ENCODE results near the gene AUTS2.

Gene AUTS2

GRCh38 chr7:70047384-70047783 lies 449.1 kb downstream of the AUTS2 start:
- DNase-seq (ENCODE audit: low read depth, low spot score), result no peak
- Histone ChIP-seq H3K27ac (ENCODE audit: low read length) (no peak overlapping the region), H3K9me3 (ENCODE audit: control insufficient read depth, insufficient read depth, low read length) (no peaks in the 10 kb centered on the region), H3K27me3 (ENCODE audit: control insufficient read depth, insufficient read depth, low read length) (no peaks in the 10 kb centered on the region), H3K4me3 (ENCODE audit: low read length) (no peak overlapping the region), H3K4me1 (ENCODE audit: control insufficient read depth, insufficient read depth, low read length) (peaks cover 2% of the 10 kb centered on the region; the same call in 1 of the 2 replicates), H3K36me3 (ENCODE audit: control insufficient read depth, insufficient read depth, low read length) (no peaks in the 10 kb centered on the region)
- no CpG with 5 or more reads among the region's 1 CpG for WGBS (ENCODE audit: insufficient coverage, insufficient read length)

DNA sequence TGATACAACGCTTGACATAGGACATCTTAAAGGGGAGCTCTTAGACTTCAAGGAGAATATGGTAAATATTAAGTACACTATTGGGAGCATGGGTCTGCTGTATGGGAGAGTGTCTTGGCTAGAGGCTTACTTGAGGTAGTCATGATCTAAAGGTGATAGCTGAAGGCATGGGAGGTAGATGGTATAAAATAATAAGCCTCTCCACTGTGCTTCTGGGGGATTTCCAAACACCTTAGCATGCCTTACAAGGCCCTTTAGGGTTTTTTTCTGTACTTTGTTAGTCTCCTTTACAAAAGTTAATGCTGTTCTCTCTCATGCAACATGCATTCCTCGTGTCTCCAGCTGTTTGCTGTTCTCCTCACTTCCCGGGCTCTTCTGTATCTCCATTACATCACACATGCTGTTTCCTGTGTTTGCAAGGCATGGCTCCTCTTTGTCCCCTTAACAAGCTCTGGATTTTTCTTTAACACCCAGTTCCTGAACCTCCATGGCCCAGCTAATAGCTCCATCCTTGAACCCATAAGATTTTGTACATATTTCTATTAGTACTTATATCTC lies 449.7 kb downstream of the AUTS2 start:
- no CpG with 5 or more reads among the region's 3 CpGs for WGBS (ENCODE audit: insufficient coverage, insufficient read length)
- no peaks in the 10 kb centered on the region for H3K9me3 ChIP-seq (ENCODE audit: control insufficient read depth, insufficient read depth, low read length)
- H3K36me3 ChIP-seq (ENCODE audit: control insufficient read depth, insufficient read depth, low read length), result no peaks in the 10 kb centered on the region
- H3K4me1 ChIP-seq (ENCODE audit: control insufficient read depth, insufficient read depth, low read length), result peaks cover 2% of the 10 kb centered on the region; the same call in 1 of the 2 replicates
- peak; percentile 29 for DNase-seq (ENCODE audit: low read depth, low spot score)
- H3K27ac ChIP-seq (ENCODE audit: low read length), result no peak overlapping the region
- H3K4me3 ChIP-seq (ENCODE audit: low read length), result no peak overlapping the region
- no peaks in the 10 kb centered on the region for H3K27me3 ChIP-seq (ENCODE audit: control insufficient read depth, insufficient read depth, low read length)

DNA sequence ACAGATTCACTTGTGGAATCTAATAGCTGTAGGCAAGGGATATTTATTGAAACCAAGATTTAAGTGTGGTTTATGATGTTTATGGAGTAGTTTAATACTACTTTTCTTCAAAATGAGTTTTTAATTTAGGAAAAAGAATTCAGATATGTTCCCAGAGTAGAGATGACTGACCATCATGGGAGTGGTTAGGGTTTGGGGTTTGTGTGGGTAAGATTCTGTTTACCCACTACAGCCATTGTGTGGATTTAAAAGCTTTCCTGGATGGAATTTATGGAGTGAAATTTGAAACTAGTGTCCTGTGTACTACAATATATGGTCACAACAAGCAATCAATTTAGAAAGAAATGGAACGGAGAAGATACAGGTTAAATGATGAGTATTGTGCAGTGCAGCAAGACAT lies 453.5 kb downstream of the AUTS2 start:
- DNase-seq (ENCODE audit: low read depth, low spot score), result no peak
- no CpG with 5 or more reads among the region's 1 CpG for WGBS (ENCODE audit: insufficient coverage, insufficient read length)
- Histone ChIP-seq H3K36me3 (ENCODE audit: control insufficient read depth, insufficient read depth, low read length) (no peaks in the 10 kb centered on the region), H3K4me1 (ENCODE audit: control insufficient read depth, insufficient read depth, low read length) (peaks cover 2% of the 10 kb centered on the region; the same call in 1 of the 2 replicates), H3K9me3 (ENCODE audit: control insufficient read depth, insufficient read depth, low read length) (no peaks in the 10 kb centered on the region), H3K27ac (ENCODE audit: low read length) (no peak overlapping the region), H3K27me3 (ENCODE audit: control insufficient read depth, insufficient read depth, low read length) (no peaks in the 10 kb centered on the region), H3K4me3 (ENCODE audit: low read length) (no peak overlapping the region)

GRCh38 chr7:70052691-70053090 lies 454.4 kb downstream of the AUTS2 start:
- Histone ChIP-seq H3K4me1 (ENCODE audit: control insufficient read depth, insufficient read depth, low read length) (peaks cover 2% of the 10 kb centered on the region; the same call in 1 of the 2 replicates), H3K9me3 (ENCODE audit: control insufficient read depth, insufficient read depth, low read length) (no peaks in the 10 kb centered on the region), H3K27me3 (ENCODE audit: control insufficient read depth, insufficient read depth, low read length) (no peaks in the 10 kb centered on the region), H3K4me3 (ENCODE audit: low read length) (no peak overlapping the region), H3K36me3 (ENCODE audit: control insufficient read depth, insufficient read depth, low read length) (no peaks in the 10 kb centered on the region), H3K27ac (ENCODE audit: low read length) (no peak overlapping the region)
- DNase-seq (ENCODE audit: low read depth, low spot score), result no peak

DNA sequence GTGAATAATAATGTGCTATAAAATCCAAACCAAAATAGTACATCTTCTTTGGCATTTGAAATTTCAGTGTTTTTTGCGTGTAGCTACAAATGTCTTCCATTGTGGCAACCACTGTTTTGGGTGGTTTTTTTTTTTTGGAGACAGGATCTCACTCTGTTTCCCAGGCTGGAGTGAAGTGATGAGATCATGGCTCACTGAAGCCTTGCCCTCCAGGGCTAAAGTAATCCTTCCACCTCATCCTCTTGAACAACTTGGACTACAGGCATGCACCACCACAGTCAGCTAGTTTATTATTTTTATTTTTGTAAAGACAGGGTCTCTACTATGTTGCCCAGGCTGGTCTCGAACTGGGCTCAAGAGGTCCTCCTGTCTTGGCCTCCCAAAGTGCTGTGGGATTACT lies 455.1 kb downstream of the AUTS2 start:
- no peak for DNase-seq (ENCODE audit: low read depth, low spot score)
- no peak overlapping the region for H3K27ac ChIP-seq (ENCODE audit: low read length)
- no CpG with 5 or more reads among the region's 2 CpGs for WGBS (ENCODE audit: insufficient coverage, insufficient read length)
- no peaks in the 10 kb centered on the region for H3K9me3 ChIP-seq (ENCODE audit: control insufficient read depth, insufficient read depth, low read length)
- H3K4me1 ChIP-seq (ENCODE audit: control insufficient read depth, insufficient read depth, low read length), result no peaks in the 10 kb centered on the region
- no peak overlapping the region for H3K4me3 ChIP-seq (ENCODE audit: low read length)
- H3K27me3 ChIP-seq (ENCODE audit: control insufficient read depth, insufficient read depth, low read length), result no peaks in the 10 kb centered on the region
- no peaks in the 10 kb centered on the region for H3K36me3 ChIP-seq (ENCODE audit: control insufficient read depth, insufficient read depth, low read length)

DNA sequence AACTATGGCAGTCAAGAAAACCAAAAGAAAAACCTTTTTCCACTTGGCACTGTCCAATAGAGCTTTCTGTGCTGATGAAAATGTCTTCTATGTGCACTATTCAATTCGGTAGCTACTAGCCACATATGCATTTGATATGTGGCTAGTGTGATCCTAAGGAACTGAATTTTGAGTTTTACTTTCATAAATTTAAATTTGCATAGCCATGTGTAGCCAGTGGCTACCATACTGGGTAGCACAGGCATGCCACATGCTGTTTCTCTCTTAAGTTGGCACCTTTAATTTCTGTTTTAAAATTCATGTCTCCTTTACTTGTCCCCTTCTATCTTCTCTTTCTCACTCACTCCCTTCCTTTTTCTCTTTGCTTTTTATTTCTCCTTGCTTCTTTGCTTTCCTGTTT lies 455.7 kb downstream of the AUTS2 start:
- H3K27me3 ChIP-seq (ENCODE audit: control insufficient read depth, insufficient read depth, low read length), result no peaks in the 10 kb centered on the region
- no peaks in the 10 kb centered on the region for H3K4me1 ChIP-seq (ENCODE audit: control insufficient read depth, insufficient read depth, low read length)
- H3K27ac ChIP-seq (ENCODE audit: low read length), result no peak overlapping the region
- H3K36me3 ChIP-seq (ENCODE audit: control insufficient read depth, insufficient read depth, low read length), result no peaks in the 10 kb centered on the region
- no peaks in the 10 kb centered on the region for H3K9me3 ChIP-seq (ENCODE audit: control insufficient read depth, insufficient read depth, low read length)
- H3K4me3 ChIP-seq (ENCODE audit: low read length), result no peak overlapping the region
- no peak for DNase-seq (ENCODE audit: low read depth, low spot score)
- no CpG with 5 or more reads among the region's 1 CpG for WGBS (ENCODE audit: insufficient coverage, insufficient read length)

GRCh38 chr7:70056363-70056762 lies 458.1 kb downstream of the AUTS2 start:
- no peak overlapping the region for H3K4me3 ChIP-seq (ENCODE audit: low read length)
- H3K4me1 ChIP-seq (ENCODE audit: control insufficient read depth, insufficient read depth, low read length), result 0 out of 2 replicates have a peak, but pooled peaks cover 2% of the 10 kb centered on the region
- WGBS (ENCODE audit: insufficient coverage, insufficient read length), result no CpG with 5 or more reads among the region's 1 CpG
- H3K27ac ChIP-seq (ENCODE audit: low read length), result no peak overlapping the region
- DNase-seq (ENCODE audit: low read depth, low spot score), result no peak
- H3K27me3 ChIP-seq (ENCODE audit: control insufficient read depth, insufficient read depth, low read length), result no peaks in the 10 kb centered on the region
- H3K36me3 ChIP-seq (ENCODE audit: control insufficient read depth, insufficient read depth, low read length), result no peaks in the 10 kb centered on the region
- H3K9me3 ChIP-seq (ENCODE audit: control insufficient read depth, insufficient read depth, low read length), result no peaks in the 10 kb centered on the region

- Histone ChIP-seq H3K36me3 (ENCODE audit: control insufficient read depth, insufficient read depth, low read length) (no peaks in the 10 kb centered on the region), H3K27me3 (ENCODE audit: control insufficient read depth, insufficient read depth, low read length) (no peaks in the 10 kb centered on the region), H3K9me3 (ENCODE audit: control insufficient read depth, insufficient read depth, low read length) (no peaks in the 10 kb centered on the region), H3K27ac (ENCODE audit: low read length) (no peak overlapping the region), H3K4me3 (ENCODE audit: low read length) (no peak overlapping the region), H3K4me1 (ENCODE audit: control insufficient read depth, insufficient read depth, low read length) (0 out of 2 replicates have a peak, but pooled peaks cover 2% of the 10 kb centered on the region)
- WGBS (ENCODE audit: insufficient coverage, insufficient read length), result no CpG with 5 or more reads among the region's 6 CpGs
- peak; percentile 18 for DNase-seq (ENCODE audit: low read depth, low spot score)
Observed at GRCh38 chr7:70060298-70061068, 462.2 kb downstream of the AUTS2 start.

GRCh38 chr7:70063371-70063770 lies 465.1 kb downstream of the AUTS2 start:
- no peak overlapping the region for H3K27ac ChIP-seq (ENCODE audit: low read length)
- 0 out of 2 replicates have a peak, but pooled peaks cover 2% of the 10 kb centered on the region for H3K4me1 ChIP-seq (ENCODE audit: control insufficient read depth, insufficient read depth, low read length)
- no peak for DNase-seq (ENCODE audit: low read depth, low spot score)
- H3K9me3 ChIP-seq (ENCODE audit: control insufficient read depth, insufficient read depth, low read length), result no peaks in the 10 kb centered on the region
- H3K36me3 ChIP-seq (ENCODE audit: control insufficient read depth, insufficient read depth, low read length), result no peaks in the 10 kb centered on the region
- no peak overlapping the region for H3K4me3 ChIP-seq (ENCODE audit: low read length)
- no peaks in the 10 kb centered on the region for H3K27me3 ChIP-seq (ENCODE audit: control insufficient read depth, insufficient read depth, low read length)
- WGBS (ENCODE audit: insufficient coverage, insufficient read length), result no CpG with 5 or more reads among the region's 6 CpGs

GRCh38 chr7:70063927-70064326 lies 465.7 kb downstream of the AUTS2 start:
- no peak for DNase-seq (ENCODE audit: low read depth, low spot score)
- Histone ChIP-seq H3K27me3 (ENCODE audit: control insufficient read depth, insufficient read depth, low read length) (no peaks in the 10 kb centered on the region), H3K9me3 (ENCODE audit: control insufficient read depth, insufficient read depth, low read length) (no peaks in the 10 kb centered on the region), H3K36me3 (ENCODE audit: control insufficient read depth, insufficient read depth, low read length) (no peaks in the 10 kb centered on the region), H3K4me3 (ENCODE audit: low read length) (no peak overlapping the region), H3K4me1 (ENCODE audit: control insufficient read depth, insufficient read depth, low read length) (0 out of 2 replicates have a peak, but pooled peaks cover 2% of the 10 kb centered on the region), H3K27ac (ENCODE audit: low read length) (no peak overlapping the region)
- no CpG with 5 or more reads among the region's 6 CpGs for WGBS (ENCODE audit: insufficient coverage, insufficient read length)

DNA sequence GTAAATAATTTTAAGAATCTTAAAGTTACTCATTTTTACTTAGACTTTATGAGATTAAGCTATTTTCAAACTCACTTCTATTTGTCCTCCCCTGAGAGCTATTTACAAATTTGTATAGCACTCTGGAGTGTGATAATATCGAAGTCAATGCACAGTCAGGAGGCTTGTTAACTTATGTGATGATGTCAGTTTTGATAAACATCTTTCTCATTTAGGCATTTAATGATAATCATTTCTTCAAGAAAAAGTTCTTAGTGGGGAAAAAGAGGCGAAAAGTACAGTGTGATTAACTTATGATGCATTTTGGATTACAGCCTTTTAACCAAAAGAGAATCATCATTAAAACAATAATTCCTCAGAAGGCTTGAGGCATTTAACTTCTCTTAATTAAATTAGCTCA lies 468.6 kb downstream of the AUTS2 start:
- Histone ChIP-seq H3K9me3 (ENCODE audit: control insufficient read depth, insufficient read depth, low read length) (no peaks in the 10 kb centered on the region), H3K27ac (ENCODE audit: low read length) (no peak overlapping the region), H3K4me1 (ENCODE audit: control insufficient read depth, insufficient read depth, low read length) (no peaks in the 10 kb centered on the region), H3K36me3 (ENCODE audit: control insufficient read depth, insufficient read depth, low read length) (no peaks in the 10 kb centered on the region), H3K27me3 (ENCODE audit: control insufficient read depth, insufficient read depth, low read length) (no peaks in the 10 kb centered on the region), H3K4me3 (ENCODE audit: low read length) (no peak overlapping the region)
- no peak for DNase-seq (ENCODE audit: low read depth, low spot score)
- WGBS (ENCODE audit: insufficient coverage, insufficient read length), result no CpG with 5 or more reads among the region's 2 CpGs
